Placental epithelial cell (primary cell): ENCODE data around the gene MANBA. TPM values are rescaled to one million over a fixed set of nuclear protein-coding genes. Genes with fewer than 3 reads are reported as not detected.

ENCODE experiments used
- small RNA-seq: library from RNA; depleted of rRNA; stranded (forward); fragments of <200 nt; gene quantifications from one replicate; pipeline ENCODE3, GENCODE V24; 2012
- total RNA-seq: library from RNA; depleted of rRNA; stranded (reverse); fragments of >200 nt; gene quantifications from 2 replicates; pipeline ENCODE4 v1.2.3, GENCODE V29; 2012

MANBA gene
- 110 and 138 TPM in 2 replicates for total RNA-seq

GRCh38 chr4:102760645-102761295 is at the start of gene MANBA:
MANBA (minus strand) TSS chr4:102760968; CDS start chr4:102760894, 74 bp downstream.

Small RNA genes within 50 kb of the gene (small RNA-seq; reads per million reads assigned to genes)
- not detected for gene AC018797.1

Other genes starting within 250 kb of the MANBA start
- 425 and 623 TPM in 2 replicates for gene UBE2D3, start 66.6 kb upstream of the MANBA start, total RNA-seq
- 14.9 and 36.1 TPM in 2 replicates for gene CISD2, start 108.0 kb upstream of the MANBA start, total RNA-seq